Measurements from ENCODE around the gene DNAH8.

DNAH8 gene

DNA sequence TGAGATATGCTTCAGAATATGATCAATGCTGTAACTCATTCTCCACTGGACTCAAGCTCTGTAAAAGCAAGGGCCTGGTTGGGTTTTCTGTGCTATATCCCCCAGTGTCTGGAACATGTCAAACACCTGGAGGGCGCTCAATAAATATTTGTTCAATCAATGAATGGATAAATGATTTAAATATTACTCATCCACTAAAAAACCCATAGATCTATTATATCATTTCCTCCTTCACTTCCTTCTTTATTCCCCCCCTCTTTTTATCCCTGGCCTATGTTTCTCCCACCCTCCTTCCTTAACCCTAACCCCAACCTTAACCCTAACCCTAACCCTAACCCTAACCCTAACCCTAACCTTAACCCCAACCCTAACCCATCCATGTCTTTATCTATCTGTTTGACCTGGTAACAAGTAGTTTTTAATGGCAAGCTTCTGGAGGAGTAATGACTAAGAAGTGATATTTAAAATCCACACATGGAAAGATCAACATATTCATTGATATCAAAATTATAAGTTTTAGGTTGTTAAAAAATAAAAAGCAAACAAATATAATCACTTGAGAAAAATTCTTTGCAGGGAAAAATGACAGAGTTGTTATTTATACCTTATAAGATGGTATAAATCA lies 229.7 kb downstream of the DNAH8 start:
- TF ChIP-seq, protein P1, sequence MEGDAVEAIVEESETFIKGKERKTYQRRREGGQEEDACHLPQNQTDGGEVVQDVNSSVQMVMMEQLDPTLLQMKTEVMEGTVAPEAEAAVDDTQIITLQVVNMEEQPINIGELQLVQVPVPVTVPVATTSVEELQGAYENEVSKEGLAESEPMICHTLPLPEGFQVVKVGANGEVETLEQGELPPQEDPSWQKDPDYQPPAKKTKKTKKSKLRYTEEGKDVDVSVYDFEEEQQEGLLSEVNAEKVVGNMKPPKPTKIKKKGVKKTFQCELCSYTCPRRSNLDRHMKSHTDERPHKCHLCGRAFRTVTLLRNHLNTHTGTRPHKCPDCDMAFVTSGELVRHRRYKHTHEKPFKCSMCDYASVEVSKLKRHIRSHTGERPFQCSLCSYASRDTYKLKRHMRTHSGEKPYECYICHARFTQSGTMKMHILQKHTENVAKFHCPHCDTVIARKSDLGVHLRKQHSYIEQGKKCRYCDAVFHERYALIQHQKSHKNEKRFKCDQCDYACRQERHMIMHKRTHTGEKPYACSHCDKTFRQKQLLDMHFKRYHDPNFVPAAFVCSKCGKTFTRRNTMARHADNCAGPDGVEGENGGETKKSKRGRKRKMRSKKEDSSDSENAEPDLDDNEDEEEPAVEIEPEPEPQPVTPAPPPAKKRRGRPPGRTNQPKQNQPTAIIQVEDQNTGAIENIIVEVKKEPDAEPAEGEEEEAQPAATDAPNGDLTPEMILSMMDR (IDR thresholded peaks at IDR 0.05): no peak

DNA sequence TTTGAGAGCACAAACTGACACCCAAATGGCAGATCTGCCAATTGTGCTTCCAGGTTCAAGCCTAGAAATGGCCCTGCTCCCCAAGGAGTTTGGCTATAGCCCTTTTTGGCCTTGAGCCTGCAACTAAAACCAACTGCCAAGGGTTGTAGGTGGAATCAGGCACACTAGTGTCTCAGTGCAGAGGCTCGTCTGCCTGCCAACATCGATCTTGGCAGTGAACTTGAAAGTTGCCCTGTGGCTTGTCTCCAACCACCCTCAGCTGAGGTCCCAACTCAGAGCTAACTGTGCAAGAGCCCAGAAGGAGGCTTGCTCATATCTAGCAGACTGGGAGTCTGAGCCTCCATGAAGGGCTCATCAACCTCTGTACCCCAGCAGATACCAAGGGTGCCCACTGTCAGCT lies 240.8 kb downstream of the DNAH8 start:
- TF ChIP-seq, protein P1 (IDR thresholded peaks at IDR 0.05): no peak

DNA sequence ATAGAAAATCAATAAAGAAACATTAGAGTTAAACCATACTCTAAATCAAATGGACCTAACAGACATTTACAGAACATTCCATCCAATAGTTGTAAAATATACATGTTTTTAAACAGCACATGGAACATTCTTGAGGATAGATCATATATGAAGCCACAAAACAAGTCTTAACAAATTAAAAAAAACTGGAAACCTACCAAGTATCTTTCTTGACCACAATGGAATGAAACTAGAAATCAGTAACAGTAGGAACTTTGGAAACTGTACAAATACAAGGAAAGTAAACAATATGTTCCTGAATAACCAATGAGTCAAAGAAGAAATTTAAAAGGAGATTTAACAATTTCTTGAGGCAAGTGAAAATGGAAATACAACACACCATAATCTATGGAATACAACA lies 242.3 kb downstream of the DNAH8 start:
- TF ChIP-seq, protein P1 (IDR thresholded peaks at IDR 0.05): no peak

DNA sequence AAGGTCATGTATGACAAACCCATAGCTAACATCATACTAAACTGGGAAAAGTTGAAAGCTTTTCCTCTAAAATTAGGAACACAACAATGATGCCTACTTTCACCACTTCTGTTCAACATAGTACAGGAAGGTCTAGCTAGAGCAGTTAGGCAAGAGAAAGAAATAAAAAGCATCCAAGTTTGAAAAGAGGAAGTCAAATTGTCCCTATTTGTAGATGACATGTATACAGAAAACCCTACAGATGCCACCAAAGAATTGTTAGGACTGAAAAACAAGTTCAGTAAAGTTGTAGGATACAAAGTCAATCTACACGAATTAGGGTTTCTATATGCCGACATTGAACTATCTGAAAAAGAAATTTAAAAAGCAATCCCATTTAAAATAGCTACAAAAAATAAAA lies 244.0 kb downstream of the DNAH8 start:
- TF ChIP-seq, protein P1 (IDR thresholded peaks at IDR 0.05): no peak

DNA sequence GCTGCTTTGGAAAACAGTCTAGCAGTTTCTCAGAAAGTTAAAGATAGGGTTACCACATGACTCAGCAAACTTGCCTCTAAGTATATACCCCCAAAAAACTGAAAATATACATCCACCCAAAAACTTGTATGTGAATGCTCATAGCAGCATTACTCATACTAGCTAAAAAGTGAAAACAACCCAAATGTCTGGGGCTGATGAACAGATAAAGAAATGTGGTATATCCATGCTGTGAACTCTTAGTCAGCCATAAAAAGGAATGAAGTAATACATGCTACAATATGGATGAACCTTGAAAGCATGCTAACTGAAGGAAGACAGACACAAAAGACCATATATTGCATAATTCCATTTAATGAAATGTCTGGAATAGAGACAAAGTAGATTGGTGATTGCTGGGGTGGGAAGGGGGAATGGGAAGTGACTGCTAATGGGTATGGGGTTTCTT lies 253.6 kb downstream of the DNAH8 start:
- TF ChIP-seq, protein P1 (IDR thresholded peaks at IDR 0.05): no peak

DNA sequence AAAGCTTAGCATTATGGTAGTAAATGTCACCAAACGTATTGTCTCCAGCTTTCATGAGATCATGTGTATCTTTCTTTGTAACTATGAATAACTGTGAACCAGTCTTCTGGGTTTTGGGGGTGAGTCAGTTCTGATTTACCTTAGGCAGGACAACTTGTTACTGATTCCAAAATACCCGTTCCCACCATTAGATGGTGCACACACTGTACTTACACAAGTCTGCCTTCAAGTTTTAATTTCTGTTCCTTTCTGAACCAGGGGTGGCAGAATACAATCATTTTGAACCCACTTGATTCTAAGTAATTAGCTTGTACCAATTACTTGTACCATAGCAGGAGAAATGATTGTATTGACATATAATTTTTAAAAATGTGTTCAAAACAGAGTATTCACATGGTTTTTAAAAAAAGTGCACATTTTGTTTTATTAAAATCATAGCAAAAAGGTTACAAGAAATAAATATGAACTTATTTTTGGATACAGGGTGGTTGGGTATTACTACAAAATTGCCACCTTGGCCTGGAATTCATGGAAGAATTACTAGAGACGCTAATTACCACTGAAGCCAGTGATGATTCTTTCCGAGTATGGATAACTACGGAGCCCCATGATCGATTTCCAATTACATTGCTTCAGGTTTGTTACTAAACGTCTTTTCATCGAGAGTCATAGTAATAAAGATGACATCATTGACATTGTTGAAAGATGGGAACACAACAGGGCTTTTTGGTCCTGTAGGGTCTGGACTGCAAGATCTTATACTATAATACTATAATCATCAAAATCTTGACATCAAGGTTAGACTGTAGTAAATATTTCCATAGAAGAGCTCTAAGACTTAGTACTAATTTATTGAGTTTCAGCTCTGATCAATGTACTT lies 258.3 kb downstream of the DNAH8 start:
- TF ChIP-seq, protein P1 (IDR thresholded peaks at IDR 0.05): peak; percentile 75

DNA sequence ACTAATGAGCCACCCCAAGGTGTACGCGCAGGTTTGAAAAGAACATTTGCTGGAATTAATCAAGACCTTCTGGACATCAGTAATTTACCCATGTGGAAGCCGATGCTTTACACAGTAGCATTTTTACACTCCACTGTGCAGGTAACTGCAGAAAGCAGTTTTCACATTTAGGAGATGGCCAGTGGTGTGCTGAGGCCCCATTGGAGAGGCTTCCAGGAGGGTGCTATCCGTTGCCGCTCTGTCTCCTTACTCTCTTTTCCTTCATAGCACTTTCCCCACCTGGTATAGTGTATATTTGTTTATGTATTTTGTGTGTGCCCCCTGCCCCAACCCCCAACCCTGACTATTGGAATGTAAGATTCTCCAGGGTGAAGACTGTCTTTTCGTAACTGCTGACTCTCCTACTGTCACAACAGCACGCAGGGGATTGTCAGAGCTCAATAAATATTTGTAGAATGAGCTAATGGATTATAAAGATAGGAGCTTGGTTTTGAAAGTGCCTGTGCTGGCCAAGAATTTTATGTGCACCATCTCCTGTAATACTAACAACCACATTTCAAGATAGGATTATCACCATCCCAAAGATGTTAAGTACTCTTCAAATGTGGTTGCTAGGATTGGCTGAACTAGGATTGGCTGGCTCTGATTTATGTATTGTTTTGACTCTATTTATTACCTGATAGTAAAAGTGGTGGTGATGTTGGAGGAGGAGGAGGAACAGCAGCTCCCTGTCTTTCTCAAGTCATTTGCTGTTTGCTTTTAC lies 259.5 kb downstream of the DNAH8 start:
- TF ChIP-seq, protein P1 (IDR thresholded peaks at IDR 0.05): no peak
